T47D (cell line): Measurements from ENCODE around the gene DCUN1D2.

Experiments used
- DNase-seq, 2 experiments: peaks; one replicate each; pipeline versions ENCODE4 v3.0.0 to v3.0.0-alpha.2; 2011 to 2012; ENCODE audit warnings: low read depth in 1 of 2, low spot score in 1 of 2
- JUND ChIP-seq: IDR thresholded peaks from 2 replicates; pipeline ENCODE4 v1.6.1; 2012; ENCODE audit warnings: low read depth
- in situ Hi-C: cut with HindIII; loops from 2 replicates; pipeline ENCODE4 v1.10.0; 2016; ENCODE audit warnings: low sequenced_read_pairs, low pct_unique_long_range_greater_than_20kb

DCUN1D2 gene

GRCh38 chr13:113465300-113465699 lies 25.2 kb downstream of the DCUN1D2 start:
- TF ChIP-seq JUND, result no peak
- DNase-seq, result no peak
- in situ Hi-C loops, result no loop called here

GRCh38 chr13:113464476-113464875 lies 26.0 kb downstream of the DCUN1D2 start:
- no peak for TF ChIP-seq JUND
- no peak for DNase-seq
- in situ Hi-C loops, result no loop called here

GRCh38 chr13:113461022-113461751 lies 29.3 kb downstream of the DCUN1D2 start:
- DNase-seq, result no peak
- in situ Hi-C loops, result no loop called here
- TF ChIP-seq JUND, result no peak

GRCh38 chr13:113460599-113460998 lies 29.9 kb downstream of the DCUN1D2 start:
- DNase-seq, result no peak
- in situ Hi-C loops, result no loop called here
- no peak for TF ChIP-seq JUND

- no peak for TF ChIP-seq JUND
- in situ Hi-C loops, result no loop called here
- DNase-seq, result no peak
These were observed 30.4 kb downstream of the DCUN1D2 start for GRCh38 chr13:113460064-113460555.

GRCh38 chr13:113458253-113459065 lies 32.1 kb downstream of the DCUN1D2 start:
- in situ Hi-C loops, result no loop called here
- no peak for TF ChIP-seq JUND
- DNase-seq, result no peak

GRCh38 chr13:113457510-113457909 lies 33.0 kb downstream of the DCUN1D2 start:
- in situ Hi-C loops, result no loop called here
- DNase-seq, result no peak
- no peak for TF ChIP-seq JUND

- no peak for TF ChIP-seq JUND
- DNase-seq, result no peak
- in situ Hi-C loops, result no loop called here
These were observed 34.3 kb downstream of the DCUN1D2 start for GRCh38 chr13:113456116-113456702.

GRCh38 chr13:113455384-113455783 lies 35.1 kb downstream of the DCUN1D2 start:
- in situ Hi-C loops, result no loop called here
- no peak for TF ChIP-seq JUND
- DNase-seq, result no peak

GRCh38 chr13:113454936-113455335 lies 35.6 kb downstream of the DCUN1D2 start:
- TF ChIP-seq JUND, result no peak
- DNase-seq, result no peak
- in situ Hi-C loops, result no loop called here

GRCh38 chr13:113452942-113453901 lies 37.3 kb downstream of the DCUN1D2 start, which contains the start of gene ADPRHL1:
TSS of gene ADPRHL1 (minus strand) at chr13:113453488. CDS start at chr13:113453437, 51 bp downstream.
- no peak for DNase-seq
- no peak for TF ChIP-seq JUND
- in situ Hi-C loops, result no loop called here

- no peak for TF ChIP-seq JUND
- in situ Hi-C loops, result no loop called here
- no peak for DNase-seq
These were observed 38.0 kb downstream of the DCUN1D2 start for GRCh38 chr13:113452466-113452865.
